Skeletal muscle satellite cell (primary cell): ENCODE results near the gene DUSP9.

ENCODE experiments used
- H3K27me3 ChIP-seq: 2 replicates; pipeline ENCODE4 v1.7.0; 2013; ENCODE audit warnings: low read length; ENCODE audit not compliant: control insufficient read depth, insufficient read depth
- H3K36me3 ChIP-seq: 2 replicates; pipeline ENCODE4 v1.7.0; 2013; ENCODE audit warnings: mild to moderate bottlenecking, control low read depth, low read length; ENCODE audit not compliant: insufficient read depth
- H3K4me1 ChIP-seq: 2 replicates; pipeline ENCODE4 v1.7.0; 2013; ENCODE audit warnings: low read length; ENCODE audit not compliant: control insufficient read depth, insufficient read depth
- H3K4me2 ChIP-seq: 2 replicates; pipeline ENCODE4 v1.7.0; 2013; ENCODE audit warnings: mild to moderate bottlenecking, low read length
- H3K4me3 ChIP-seq: 2 replicates; pipeline ENCODE4 v1.7.0; 2013; ENCODE audit warnings: low read length
- H3K9ac ChIP-seq: 2 replicates; pipeline ENCODE4 v1.7.0; 2013; ENCODE audit warnings: mild to moderate bottlenecking, low read depth, low read length, moderate library complexity
- H3K9me3 ChIP-seq: replicated peaks from 2 replicates; pipeline ENCODE4 v1.7.0; 2013; ENCODE audit warnings: mild to moderate bottlenecking, control low read depth, low read length

DUSP9 gene

GRCh38 chrX:153639177-153640044 lies 7.6 kb upstream of the DUSP9 start:
- Histone ChIP-seq H3K27me3 (peaks cover 29% of the 10 kb centered on the region), H3K4me1 (peaks cover 5% of the 10 kb centered on the region), H3K9me3 (no peaks in the 10 kb centered on the region), H3K4me3 (no peak overlapping the region), H3K36me3 (no peaks in the 10 kb centered on the region), H3K4me2 (no peak overlapping the region), H3K9ac (no peak overlapping the region)

GRCh38 chrX:153640045-153640686 lies 6.8 kb upstream of the DUSP9 start:
- Histone ChIP-seq H3K27me3 (peaks cover 36% of the 10 kb centered on the region), H3K4me1 (peaks cover 5% of the 10 kb centered on the region), H3K4me2 (no peak overlapping the region), H3K36me3 (no peaks in the 10 kb centered on the region), H3K4me3 (no peak overlapping the region), H3K9me3 (no peaks in the 10 kb centered on the region), H3K9ac (no peak overlapping the region)

DNA sequence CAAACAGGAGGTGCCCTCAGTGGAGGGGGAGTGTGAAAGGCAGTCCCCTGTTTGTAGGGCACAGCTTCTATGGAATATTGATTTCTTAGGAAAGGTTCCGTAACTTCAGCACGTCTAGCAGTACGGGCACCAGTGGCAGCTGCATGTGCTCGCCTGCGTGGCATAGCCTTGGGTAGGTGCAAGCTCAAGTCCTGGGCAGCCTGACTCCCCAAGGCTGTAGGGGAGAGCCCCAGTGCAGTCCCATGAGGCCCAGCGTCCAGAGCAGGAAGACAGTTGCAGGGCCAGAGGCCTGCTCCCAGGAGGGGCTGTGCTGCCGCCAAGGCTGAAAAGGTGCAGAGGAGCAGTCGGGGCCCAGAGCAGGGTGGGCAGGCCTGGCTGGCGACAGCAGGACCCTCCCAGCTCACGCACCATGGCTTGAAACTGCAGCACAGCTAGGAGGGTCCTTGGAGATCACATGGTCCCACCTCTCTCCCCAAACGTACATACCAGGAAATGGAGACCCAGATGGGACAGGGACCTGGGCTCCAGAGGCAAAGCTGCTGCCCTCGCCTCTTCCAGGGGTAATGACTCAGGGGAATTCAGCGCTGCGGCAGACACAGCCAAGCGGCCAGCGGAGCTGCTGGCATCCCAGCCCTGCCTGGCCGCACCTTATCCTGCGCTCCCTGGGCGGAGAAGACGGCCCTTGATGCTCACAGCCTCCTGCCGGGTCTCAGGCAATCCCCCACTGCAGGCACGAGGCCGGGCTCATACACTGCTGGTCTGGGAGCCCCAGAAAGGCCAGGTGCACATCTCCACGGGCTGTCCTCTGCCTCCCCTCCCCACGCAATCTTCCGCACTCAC lies 6.0 kb upstream of the DUSP9 start:
- Histone ChIP-seq H3K4me1 (peaks cover 5% of the 10 kb centered on the region), H3K9ac (no peak overlapping the region), H3K9me3 (no peaks in the 10 kb centered on the region), H3K4me3 (no peak overlapping the region), H3K4me2 (no peak overlapping the region), H3K36me3 (no peaks in the 10 kb centered on the region), H3K27me3 (peaks cover 44% of the 10 kb centered on the region)

GRCh38 chrX:153641627-153642026 lies 5.4 kb upstream of the DUSP9 start:
- Histone ChIP-seq H3K4me1 (peaks cover 5% of the 10 kb centered on the region), H3K9ac (no peak overlapping the region), H3K27me3 (peaks cover 50% of the 10 kb centered on the region), H3K4me2 (no peak overlapping the region), H3K9me3 (no peaks in the 10 kb centered on the region), H3K36me3 (no peaks in the 10 kb centered on the region), H3K4me3 (no peak overlapping the region)

- Histone ChIP-seq H3K27me3 (peaks cover 53% of the 10 kb centered on the region), H3K36me3 (no peaks in the 10 kb centered on the region), H3K4me3 (no peak overlapping the region), H3K9me3 (no peaks in the 10 kb centered on the region), H3K4me2 (no peak overlapping the region), H3K4me1 (peaks cover 5% of the 10 kb centered on the region), H3K9ac (no peak overlapping the region)
Measured at GRCh38 chrX:153642051-153642654, 4.8 kb upstream of the DUSP9 start.

GRCh38 chrX:153642655-153643430 lies 4.2 kb upstream of the DUSP9 start:
- no peaks in the 10 kb centered on the region for H3K36me3 ChIP-seq
- H3K4me2 ChIP-seq: no peak overlapping the region
- H3K9me3 ChIP-seq: no peaks in the 10 kb centered on the region
- no peak overlapping the region for H3K9ac ChIP-seq
- H3K4me3 ChIP-seq: no peak overlapping the region
- peaks cover 5% of the 10 kb centered on the region for H3K4me1 ChIP-seq
- H3K27me3 ChIP-seq: peaks cover 57% of the 10 kb centered on the region

GRCh38 chrX:153643431-153644351 lies 3.3 kb upstream of the DUSP9 start:
- H3K36me3 ChIP-seq: no peaks in the 10 kb centered on the region
- no peaks in the 10 kb centered on the region for H3K9me3 ChIP-seq
- H3K9ac ChIP-seq: no peak overlapping the region
- peaks cover 5% of the 10 kb centered on the region for H3K4me1 ChIP-seq
- peak overlapping the region; percentile 73 for H3K4me2 ChIP-seq
- H3K4me3 ChIP-seq: peak overlapping the region; percentile 45
- H3K27me3 ChIP-seq: peaks cover 62% of the 10 kb centered on the region

DNA sequence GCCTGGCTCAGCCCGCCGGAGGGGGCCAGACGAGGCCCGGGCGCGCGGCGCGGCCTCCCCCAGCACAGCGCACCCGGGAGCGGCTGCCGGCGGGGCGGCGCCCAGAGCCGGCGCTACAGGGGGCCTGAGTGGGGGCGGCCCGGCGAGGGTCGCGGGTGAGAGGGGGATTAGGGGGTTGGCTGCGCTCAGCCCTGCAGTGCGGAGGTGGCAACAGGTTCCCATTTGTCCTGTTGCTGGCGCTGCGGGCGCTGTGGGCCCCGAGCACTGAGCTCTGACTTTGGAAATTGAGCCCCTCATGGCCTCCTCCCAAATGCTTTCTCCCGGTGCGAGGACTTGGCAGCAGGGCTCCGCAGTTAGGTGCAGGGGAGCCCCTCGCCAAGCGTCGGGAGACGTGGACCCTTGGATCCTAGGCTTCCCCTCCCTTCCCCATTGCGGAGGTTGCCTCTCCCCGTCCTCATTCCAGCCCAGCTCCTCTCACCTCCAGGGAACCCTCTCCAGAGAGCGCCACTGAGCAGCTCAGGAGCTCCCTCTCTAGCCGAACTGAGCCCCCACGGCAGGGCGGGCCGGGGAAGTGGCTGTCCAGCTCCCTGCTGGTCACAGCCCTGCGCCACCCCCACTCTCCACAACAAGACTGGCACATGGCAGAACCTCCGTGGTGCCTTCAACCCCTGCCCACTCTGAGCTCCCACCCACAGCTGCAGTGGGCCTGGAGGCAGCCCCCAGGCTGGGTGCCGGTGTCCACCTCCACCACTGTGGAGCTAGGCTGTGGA lies 2.5 kb upstream of the DUSP9 start:
- H3K27me3 ChIP-seq: peaks cover 64% of the 10 kb centered on the region
- H3K4me3 ChIP-seq: no peak overlapping the region
- H3K4me2 ChIP-seq: no peak overlapping the region
- H3K9me3 ChIP-seq: no peaks in the 10 kb centered on the region
- H3K9ac ChIP-seq: no peak overlapping the region
- no peaks in the 10 kb centered on the region for H3K36me3 ChIP-seq
- H3K4me1 ChIP-seq: peaks cover 5% of the 10 kb centered on the region

DNA sequence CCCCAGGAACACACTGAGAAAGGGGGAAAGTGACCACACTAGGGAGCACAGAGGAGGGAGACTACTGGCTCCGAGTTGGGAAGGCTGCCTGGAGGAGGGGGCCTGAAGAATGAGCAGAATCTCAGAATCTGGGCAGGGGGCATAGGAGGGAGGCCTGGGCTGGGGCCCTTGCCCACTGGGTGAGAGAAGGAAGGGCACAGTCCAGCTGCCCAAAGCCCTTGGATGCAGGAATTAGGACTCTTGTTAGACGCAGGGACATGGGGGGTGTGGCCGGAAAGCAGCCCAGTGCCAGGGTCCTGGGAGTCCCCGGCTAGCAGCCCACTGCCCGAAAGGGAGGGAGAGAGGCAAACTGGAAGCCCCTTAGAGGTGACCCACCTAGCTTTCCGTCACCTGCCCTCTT lies 1.9 kb upstream of the DUSP9 start:
- Histone ChIP-seq H3K4me3 (no peak overlapping the region), H3K27me3 (peaks cover 60% of the 10 kb centered on the region), H3K9ac (no peak overlapping the region), H3K4me2 (no peak overlapping the region), H3K36me3 (no peaks in the 10 kb centered on the region), H3K4me1 (peaks cover 5% of the 10 kb centered on the region), H3K9me3 (no peaks in the 10 kb centered on the region)
